GM15510 (cell line): ENCODE results near the gene FNIP1.

Source experiments
- POLR2A ChIP-seq: IDR thresholded peaks from 3 replicates; pipeline ENCODE4 v1.6.1; 2011; ENCODE audit warnings: borderline replicate concordance; ENCODE audit not compliant: insufficient read length; ENCODE audit errors: extremely low read depth

Gene FNIP1

GRCh38 chr5:131745703-131746102 lies 51.1 kb downstream of the FNIP1 start:
- TF ChIP-seq POLR2A: no peak

DNA sequence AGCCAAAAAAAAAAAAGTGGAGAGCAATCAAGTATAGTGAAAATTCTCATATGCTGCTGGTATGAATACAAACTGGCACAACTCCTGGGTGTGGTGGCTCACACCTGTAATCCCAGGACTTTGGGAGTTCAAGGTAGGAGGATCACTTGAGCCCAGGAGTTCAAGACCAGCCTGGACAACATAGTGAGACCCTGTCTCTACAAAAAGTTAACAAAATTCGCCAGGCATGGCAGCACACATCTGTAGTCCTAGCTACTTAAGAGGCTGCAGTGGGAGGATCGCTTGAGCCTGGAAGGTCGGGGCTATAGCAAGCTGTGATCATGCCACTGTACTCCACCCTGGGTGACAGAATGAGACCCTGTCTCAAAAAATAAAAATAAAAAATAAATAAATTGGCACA lies 51.7 kb downstream of the FNIP1 start:
- no peak for TF ChIP-seq POLR2A

DNA sequence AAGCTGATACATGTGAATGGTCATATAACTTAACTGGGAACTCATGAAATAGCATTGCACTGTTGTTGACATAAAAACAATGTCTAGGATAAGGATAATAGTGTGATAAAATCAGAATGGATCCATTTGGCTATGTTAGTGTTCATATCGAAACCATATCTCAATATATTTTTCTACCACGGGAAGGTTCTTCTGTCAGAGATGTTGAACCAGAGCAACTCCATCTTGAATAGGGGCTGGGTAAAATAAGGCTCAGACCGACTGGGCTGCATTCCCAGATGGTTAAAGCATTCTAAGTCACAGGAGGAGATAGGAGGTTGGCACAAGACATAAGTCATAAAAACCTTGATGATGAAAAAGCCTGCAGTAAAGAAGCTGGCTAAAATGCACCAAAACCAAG lies 56.3 kb downstream of the FNIP1 start:
- no peak for TF ChIP-seq POLR2A

DNA sequence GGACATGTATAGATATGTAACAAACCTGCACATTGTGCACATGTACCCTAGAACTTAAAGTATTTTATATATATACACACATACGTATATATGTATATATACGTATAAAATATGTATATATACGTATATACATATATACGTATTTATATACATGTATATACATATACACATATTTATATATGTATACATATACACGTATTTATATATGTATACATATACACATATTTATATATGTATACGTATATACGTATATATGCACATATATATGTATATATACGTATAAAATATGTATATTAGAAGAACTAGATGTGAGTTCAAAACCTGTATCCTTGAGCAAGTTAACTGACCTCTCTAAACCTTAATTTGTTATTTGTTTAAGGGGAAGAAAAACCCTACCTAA lies 61.4 kb downstream of the FNIP1 start:
- no peak for TF ChIP-seq POLR2A

DNA sequence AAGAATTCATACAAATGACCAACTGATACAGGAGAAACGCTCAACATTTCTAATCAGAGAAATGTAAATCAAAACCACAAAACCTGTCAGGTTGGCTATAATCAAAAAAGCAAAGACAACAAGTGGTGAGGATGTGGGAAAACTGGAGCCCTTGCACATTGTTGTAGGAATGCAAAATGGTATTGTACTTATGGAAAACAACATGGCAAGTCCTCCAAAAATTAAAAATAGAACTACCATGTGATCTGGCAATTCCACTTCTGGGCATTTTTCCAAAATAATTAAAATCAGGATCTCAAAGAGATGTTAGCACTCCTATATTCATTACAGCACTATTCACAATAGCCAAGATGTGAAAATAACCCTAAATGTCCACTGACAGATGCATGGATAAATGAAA lies 76.1 kb downstream of the FNIP1 start:
- TF ChIP-seq POLR2A: no peak

DNA sequence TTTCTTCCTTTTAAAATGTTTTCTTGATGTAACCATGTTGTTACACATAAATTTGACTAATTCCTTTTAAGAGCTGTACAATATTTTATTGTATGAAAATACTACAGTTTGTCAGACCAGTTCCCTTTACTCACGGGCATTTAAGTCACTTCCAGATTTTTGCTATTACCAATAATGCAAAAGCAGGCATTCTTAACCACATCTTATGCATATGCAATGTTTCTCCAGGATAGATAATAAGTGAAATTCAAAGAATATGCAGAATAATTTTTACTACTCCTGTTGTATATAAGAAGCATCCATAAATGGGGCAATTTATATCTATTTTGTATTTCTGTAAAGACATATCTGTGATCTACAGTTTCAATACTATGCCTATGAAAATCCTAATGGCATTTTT lies 77.3 kb downstream of the FNIP1 start:
- TF ChIP-seq POLR2A: no peak

GRCh38 chr5:131718487-131719014 lies 78.3 kb downstream of the FNIP1 start:
- TF ChIP-seq POLR2A: no peak

DNA sequence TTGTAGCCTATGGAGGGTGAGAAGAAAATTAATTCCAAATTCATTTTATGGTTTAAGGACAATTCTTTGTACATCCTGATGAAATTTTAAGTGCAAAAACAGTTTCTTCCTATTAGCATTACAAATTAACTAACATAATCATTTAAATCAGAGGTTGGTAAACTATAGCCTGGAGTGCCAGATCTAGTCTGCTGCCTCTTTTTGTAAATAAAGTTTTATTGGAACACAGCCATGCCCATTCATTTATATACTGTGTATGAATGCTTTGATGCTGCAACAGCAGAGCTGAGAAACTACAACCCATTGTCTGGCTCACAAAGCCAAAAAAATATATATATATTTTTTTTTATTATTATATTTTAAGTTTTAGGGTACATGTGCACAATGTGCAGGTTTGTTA lies 80.2 kb downstream of the FNIP1 start:
- TF ChIP-seq POLR2A: no peak

GRCh38 chr5:131710391-131710790 lies 86.4 kb downstream of the FNIP1 start:
- TF ChIP-seq POLR2A: no peak

DNA sequence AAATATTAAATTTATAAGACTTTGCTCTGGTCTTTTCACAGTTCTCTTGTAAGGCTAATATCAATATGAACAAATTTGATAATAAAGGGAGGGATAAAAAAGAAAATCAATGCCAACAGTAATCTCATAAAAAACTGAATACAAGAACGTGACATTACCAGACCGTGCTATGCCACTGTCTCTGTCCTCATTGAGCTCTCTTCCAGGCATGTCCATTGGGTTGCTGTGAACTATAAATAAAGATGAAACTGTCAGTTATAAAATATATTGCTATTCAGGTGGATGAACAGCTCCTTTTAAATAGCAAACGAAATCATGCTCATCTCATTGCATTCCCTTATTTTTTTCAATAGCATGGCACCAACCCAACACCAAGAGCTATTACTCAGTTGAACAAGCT lies 87.8 kb downstream of the FNIP1 start:
- no peak for TF ChIP-seq POLR2A

- TF ChIP-seq POLR2A: no peak
These were observed 90.5 kb downstream of the FNIP1 start for GRCh38 chr5:131706281-131706680.

DNA sequence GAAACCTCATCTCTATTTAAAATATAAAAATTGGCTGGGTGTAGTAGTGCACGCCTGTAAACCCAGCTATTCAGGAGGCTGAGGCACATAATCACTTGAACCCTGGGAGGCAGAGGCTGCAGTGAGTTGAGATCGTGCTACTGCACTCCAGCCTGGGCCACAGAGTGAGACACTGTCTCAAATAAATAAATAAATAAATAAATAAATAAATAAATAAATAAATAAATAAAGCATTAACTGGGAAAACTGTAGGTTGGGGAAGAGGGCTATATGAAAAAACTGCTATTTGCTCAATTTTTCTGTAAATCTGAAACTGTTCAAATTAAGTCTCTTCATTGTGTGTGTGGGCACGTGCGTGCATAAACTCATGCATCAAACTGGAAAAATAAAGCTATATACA lies 101.9 kb downstream of the FNIP1 start:
- TF ChIP-seq POLR2A: no peak

DNA sequence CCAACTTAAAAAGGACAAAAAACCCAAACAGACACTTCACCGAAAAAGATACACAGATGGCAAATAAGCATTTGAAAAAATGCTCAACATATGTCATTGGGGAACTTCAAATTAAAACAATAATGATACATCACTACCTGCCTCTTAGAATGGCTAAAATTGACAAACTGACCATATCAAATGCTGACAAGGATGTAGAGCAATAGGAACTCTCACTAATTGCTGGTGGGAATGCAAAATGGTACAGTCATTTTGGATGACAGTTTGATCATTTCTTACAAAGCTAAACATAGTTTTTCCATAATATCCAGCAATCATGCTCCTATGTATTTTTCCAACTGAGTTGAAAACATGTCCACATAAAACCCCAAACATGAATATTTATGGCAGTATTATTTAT lies 102.9 kb downstream of the FNIP1 start:
- TF ChIP-seq POLR2A: no peak

DNA sequence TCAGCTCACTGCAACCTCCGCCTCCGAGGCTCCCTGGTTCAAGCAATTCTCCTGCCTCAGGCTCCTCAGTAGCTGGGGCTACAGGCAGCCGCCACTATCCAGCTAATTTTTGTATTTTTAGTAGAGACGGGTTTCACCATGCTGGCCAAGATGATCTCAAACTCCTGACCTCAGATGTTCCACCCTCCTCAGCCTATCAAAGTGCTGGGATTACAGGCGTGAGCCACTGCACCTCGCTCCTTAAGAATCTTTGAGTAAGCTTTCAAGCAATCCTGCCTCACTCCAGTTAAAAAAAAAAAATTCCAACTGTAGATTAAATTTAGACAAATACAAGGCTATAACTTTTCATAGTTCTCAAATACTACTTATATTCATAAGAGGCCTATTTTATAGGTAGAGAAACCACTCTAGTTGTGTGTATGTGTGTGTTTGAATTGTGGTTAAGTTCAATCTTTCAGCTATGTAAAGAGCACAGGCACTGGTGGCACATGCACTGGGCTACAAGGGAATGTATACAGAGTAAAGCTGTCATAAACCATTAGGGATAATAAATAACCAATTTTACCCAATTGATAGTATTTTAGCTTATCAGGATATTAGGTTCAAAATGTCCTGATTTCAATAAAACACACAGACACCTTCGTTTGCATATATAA lies 111.2 kb downstream of the FNIP1 start:
- TF ChIP-seq POLR2A: no peak

- no peak for TF ChIP-seq POLR2A
These were observed 112.2 kb downstream of the FNIP1 start for GRCh38 chr5:131684595-131684994.

DNA sequence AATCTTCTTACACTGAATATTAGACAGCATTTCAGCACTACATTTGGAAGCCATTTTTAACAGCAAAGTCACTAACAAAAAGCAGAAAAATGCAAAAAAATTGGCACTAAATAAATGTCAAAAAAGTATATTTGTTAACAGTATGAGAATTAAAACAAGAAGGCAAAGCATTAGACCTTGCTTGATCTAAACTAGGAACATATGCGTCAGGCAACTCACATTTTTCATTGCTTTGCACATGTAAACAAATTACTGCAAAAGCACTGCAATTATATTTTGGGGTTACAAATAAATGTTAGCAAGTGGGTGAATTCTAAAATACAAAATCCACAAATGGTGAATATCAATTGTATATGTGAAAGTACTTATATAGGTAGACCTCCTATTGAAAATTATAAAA lies 112.8 kb downstream of the FNIP1 start:
- no peak for TF ChIP-seq POLR2A

DNA sequence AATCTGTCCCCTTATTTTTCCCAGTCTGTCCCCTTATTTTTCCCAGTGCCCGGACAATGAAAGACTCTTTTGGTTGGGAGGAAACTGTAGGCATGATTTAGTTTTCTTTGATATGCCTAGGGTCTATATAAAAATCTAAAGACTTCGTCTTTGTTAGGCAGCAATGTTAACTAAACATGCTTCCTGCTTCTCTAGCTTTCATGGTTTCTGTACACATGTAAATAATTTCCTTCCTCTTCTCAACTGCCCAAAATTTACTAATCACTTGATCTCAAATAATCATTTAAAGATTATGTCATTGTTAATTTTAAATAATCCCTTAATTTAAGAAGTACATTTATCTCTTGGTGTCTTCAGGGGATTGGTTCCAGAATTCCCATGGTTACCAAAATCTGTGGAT lies 114.0 kb downstream of the FNIP1 start:
- no peak for TF ChIP-seq POLR2A
